Thyroid gland (tissue), 4 donors: ENCODE results near the gene ZBTB16. TPM values are rescaled to one million over a fixed set of nuclear protein-coding genes. Genes with fewer than 3 reads are reported as not detected.

Source experiments
- DNase-seq, 2 donors: peaks; one replicate each; pipeline ENCODE4 v3.0.0-alpha.2; 2019
- H3K27ac ChIP-seq, 3 donors: fragments of 200-600 bp; sonication (generic); 1 replicate in 2 of 3; 2 replicates in 1 of 3; pipeline ENCODE4 v1.5.1; 2016 to 2019; ENCODE audit warnings: mild to moderate bottlenecking in 1 of 3, moderate library complexity in 1 of 3
- H3K27me3 ChIP-seq: fragments of 200-600 bp; sonication (generic); one replicate; pipeline ENCODE4 v1.5.1; 2019
- H3K36me3 ChIP-seq, 2 donors: fragments of 200-600 bp; sonication (generic); one replicate each; pipeline ENCODE4 v1.5.1; 2016 to 2019
- H3K4me1 ChIP-seq, 2 donors: fragments of 200-600 bp; sonication (generic); one replicate each; pipeline ENCODE4 v1.5.1; 2017 to 2019
- H3K4me3 ChIP-seq, 3 donors: fragments of 200-600 bp; sonication (generic); replicated peaks in 1 of 3; 1 replicate in 2 of 3; 2 replicates in 1 of 3; pipeline ENCODE4 v1.5.1; 2016; ENCODE audit warnings: mild to moderate bottlenecking in 1 of 3
- H3K9me3 ChIP-seq: fragments of 200-600 bp; sonication (generic); one replicate; pipeline ENCODE4 v1.5.1; 2017
- CTCF ChIP-seq, 6 experiments: fragments of 200-600 bp in 3 of 6; fragments of 450-650 bp in 3 of 6; sonication (generic) in 3 of 6; IDR thresholded peaks; one replicate each; pipeline ENCODE4 v1.5.1; 2016 to 2019; ENCODE audit warnings: antibody characterized with exemption in 6 of 6, mild to moderate bottlenecking in 2 of 6, inconsistent platforms in 1 of 6, moderate library complexity in 1 of 6
- POLR2A ChIP-seq, 2 donors: fragments of 450-650 bp; IDR thresholded peaks; one replicate each; pipeline ENCODE4 v1.6.1; 2017; ENCODE audit warnings: antibody characterized with exemption in 2 of 2, mild to moderate bottlenecking in 2 of 2, moderate library complexity in 1 of 2
- WGBS, 2 donors: methylation state at CpG; one replicate each; pipeline ENCODE4 v1.1.5; 2017; 5-methylcytosine and 5-hydroxymethylcytosine counted together
- intact Hi-C: fragments of 100-400 bp; cut with DNase I; formaldehyde crosslinking; loops from one replicate; pipeline ENCODE4 v1.15.1; 2023
- total RNA-seq, 4 donors: library from RNA; depleted of rRNA; stranded (reverse); fragments of >200 nt; gene quantifications; one replicate each; pipeline ENCODE4 v1.2.3, GENCODE V29; 2016

The ZBTB16 gene
- total RNA-seq, 4 donors from 2014 or later: 157 to 385 (median 177) TPM

- no peaks in the 10 kb centered on the region for H3K27me3 ChIP-seq
- no peak overlapping the region for H3K4me3 ChIP-seq
- WGBS, 2 donors: 82 to 88% methylated on average over 17 of the region's 17 CpGs
- intact Hi-C loops: no loop called here
- H3K27ac ChIP-seq: no peak overlapping the region
- DNase-seq: no peak
- H3K9me3 ChIP-seq: no peaks in the 10 kb centered on the region
- TF ChIP-seq CTCF (IDR thresholded peaks at IDR 0.05) (no peak), POLR2A (IDR thresholded peaks at IDR 0.05) (no peak)
- peaks cover 64 to 75% of the 10 kb centered on the region in 2 donors for H3K36me3 ChIP-seq
- H3K4me1 ChIP-seq: peaks cover 0 to 18% of the 10 kb centered on the region in 2 donors
Observed at GRCh38 chr11:114250180-114250579, 190.7 kb downstream of the ZBTB16 start.

GRCh38 chr11:114250993-114251814 lies 191.7 kb downstream of the ZBTB16 start:
- Histone ChIP-seq H3K4me1 (peaks cover 2 to 19% of the 10 kb centered on the region in 2 donors), H3K36me3 (peaks cover 56 to 68% of the 10 kb centered on the region in 2 donors), H3K27ac (peak overlapping the region in 2 of 3 donors; percentile 42 to 52), H3K4me3 (no peak overlapping the region), H3K27me3 (no peaks in the 10 kb centered on the region), H3K9me3 (no peaks in the 10 kb centered on the region)
- DNase-seq: no peak
- no peak for TF ChIP-seq CTCF (IDR thresholded peaks at IDR 0.05)
- no peak for TF ChIP-seq POLR2A (IDR thresholded peaks at IDR 0.05)
- intact Hi-C loops: no loop called here
- WGBS, 2 donors: 88 to 89% methylated on average over 12 to 14 of the region's 14 CpGs

- DNase-seq: no peak
Observed at GRCh38 chr11:114251815-114252337, 192.4 kb downstream of the ZBTB16 start.

GRCh38 chr11:114252767-114253166 lies 193.3 kb downstream of the ZBTB16 start:
- 83 to 84% methylated on average over 9 of the region's 9 CpGs for WGBS, 2 donors
- no peaks in the 10 kb centered on the region for H3K27me3 ChIP-seq
- intact Hi-C loops: no loop called here
- no peak for DNase-seq
- peaks cover 16 to 28% of the 10 kb centered on the region in 2 donors for H3K4me1 ChIP-seq
- no peak overlapping the region for H3K4me3 ChIP-seq
- no peak for TF ChIP-seq CTCF (IDR thresholded peaks at IDR 0.05)
- TF ChIP-seq POLR2A (IDR thresholded peaks at IDR 0.05): no peak
- H3K9me3 ChIP-seq: no peaks in the 10 kb centered on the region
- H3K36me3 ChIP-seq: peaks cover 41 to 60% of the 10 kb centered on the region in 2 donors
- no peak overlapping the region for H3K27ac ChIP-seq

More at GRCh38 chr11:114251815-114252337, 192.4 kb downstream of the ZBTB16 start:
- Histone ChIP-seq H3K36me3 (peaks cover 49 to 68% of the 10 kb centered on the region in 2 donors), H3K27ac (no peak overlapping the region), H3K27me3 (no peaks in the 10 kb centered on the region), H3K4me1 (peaks cover 8 to 21% of the 10 kb centered on the region in 2 donors), H3K4me3 (no peak overlapping the region), H3K9me3 (no peaks in the 10 kb centered on the region)
- intact Hi-C loops: no loop called here
- TF ChIP-seq POLR2A (IDR thresholded peaks at IDR 0.05): no peak
- TF ChIP-seq CTCF (IDR thresholded peaks at IDR 0.05): no peak
- 68 to 83% methylated on average over 9 of the region's 9 CpGs for WGBS, 2 donors

- Histone ChIP-seq H3K9me3 (no peaks in the 10 kb centered on the region), H3K4me3 (no peak overlapping the region), H3K27me3 (no peaks in the 10 kb centered on the region), H3K4me1 (peaks cover 24 to 38% of the 10 kb centered on the region in 2 donors), H3K36me3 (peaks cover 31 to 50% of the 10 kb centered on the region in 2 donors), H3K27ac (peak overlapping the region in 1 of 3 donors; percentile 25)
- DNase-seq: no peak
- TF ChIP-seq CTCF (IDR thresholded peaks at IDR 0.05) (no peak), POLR2A (IDR thresholded peaks at IDR 0.05) (no peak)
- intact Hi-C loops: no loop called here
- 85 to 87% methylated on average over 2 of the region's 2 CpGs for WGBS, 2 donors
Observed at GRCh38 chr11:114253771-114254170, 194.3 kb downstream of the ZBTB16 start.
